ENCODE measurements around the gene LAX1.

- TF ChIP-seq POLR2AphosphoS5 (IDR thresholded peaks at IDR 0.05; ENCODE audit: borderline replicate concordance, low read depth, low read length) (no peak), EZH2 (IDR thresholded peaks at IDR 0.05) (no peak)
Measured at GRCh38 chr1:203791498-203791897, 26.5 kb downstream of the LAX1 start.
